Hepatocyte (in vitro differentiated cells): Measurements from ENCODE around the gene SLCO3A1.

Source experiments
- EZH2 ChIP-seq: fragments of 200-600 bp; sonication (generic); IDR thresholded peaks from 2 replicates; pipeline ENCODE4 v1.6.1; 2016; ENCODE audit warnings: antibody characterized with exemption, mild to moderate bottlenecking, borderline replicate concordance
- TF ChIP-seq, protein P1 (sequence below): fragments of 200-600 bp; sonication (generic); IDR thresholded peaks from 2 replicates; pipeline ENCODE4 v1.5.1; 2016; ENCODE audit warnings: antibody characterized with exemption, mild to moderate bottlenecking; ENCODE audit not compliant: poor library complexity

DNA sequence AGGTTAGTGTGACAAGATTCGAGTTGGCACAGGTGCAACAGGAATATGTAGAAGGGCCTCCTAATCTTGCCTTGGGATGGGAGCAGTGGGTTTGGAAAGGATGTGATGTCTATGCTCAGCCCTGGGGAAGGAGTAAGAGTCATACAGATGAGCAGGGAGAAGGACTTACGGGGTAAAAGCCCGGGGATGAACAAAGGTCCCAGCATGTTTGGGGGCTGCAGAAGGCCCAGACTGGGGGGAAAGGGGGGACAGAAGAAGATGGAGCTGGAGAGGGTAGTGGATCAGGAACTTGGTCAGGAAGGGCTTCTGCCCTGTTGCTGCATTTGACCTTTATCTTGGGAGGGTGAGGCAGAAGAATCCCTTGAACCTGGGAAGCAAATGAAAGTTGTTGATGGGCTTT is 300.1 kb downstream of the SLCO3A1 start:
- TF ChIP-seq, protein P1, sequence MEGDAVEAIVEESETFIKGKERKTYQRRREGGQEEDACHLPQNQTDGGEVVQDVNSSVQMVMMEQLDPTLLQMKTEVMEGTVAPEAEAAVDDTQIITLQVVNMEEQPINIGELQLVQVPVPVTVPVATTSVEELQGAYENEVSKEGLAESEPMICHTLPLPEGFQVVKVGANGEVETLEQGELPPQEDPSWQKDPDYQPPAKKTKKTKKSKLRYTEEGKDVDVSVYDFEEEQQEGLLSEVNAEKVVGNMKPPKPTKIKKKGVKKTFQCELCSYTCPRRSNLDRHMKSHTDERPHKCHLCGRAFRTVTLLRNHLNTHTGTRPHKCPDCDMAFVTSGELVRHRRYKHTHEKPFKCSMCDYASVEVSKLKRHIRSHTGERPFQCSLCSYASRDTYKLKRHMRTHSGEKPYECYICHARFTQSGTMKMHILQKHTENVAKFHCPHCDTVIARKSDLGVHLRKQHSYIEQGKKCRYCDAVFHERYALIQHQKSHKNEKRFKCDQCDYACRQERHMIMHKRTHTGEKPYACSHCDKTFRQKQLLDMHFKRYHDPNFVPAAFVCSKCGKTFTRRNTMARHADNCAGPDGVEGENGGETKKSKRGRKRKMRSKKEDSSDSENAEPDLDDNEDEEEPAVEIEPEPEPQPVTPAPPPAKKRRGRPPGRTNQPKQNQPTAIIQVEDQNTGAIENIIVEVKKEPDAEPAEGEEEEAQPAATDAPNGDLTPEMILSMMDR = no peak
- no peak for TF ChIP-seq EZH2
